NCI-H345 treated with DMSO at 0.1 percent for 48 hours (cell line): Measurements from ENCODE around the gene FOXO6.

Experiments used
- DNase-seq: peaks from one replicate; lab custom pipeline; 2025; ENCODE audit not compliant: unreplicated experiment; lab: John Stamatoyannopoulos, UW

Gene FOXO6

GRCh38 chr1:41423511-41424191, 62.4 kb downstream of the FOXO6 start:
- no peak for DNase-seq

GRCh38 chr1:41424581-41425118, 63.4 kb downstream of the FOXO6 start:
- no peak for DNase-seq

DNA sequence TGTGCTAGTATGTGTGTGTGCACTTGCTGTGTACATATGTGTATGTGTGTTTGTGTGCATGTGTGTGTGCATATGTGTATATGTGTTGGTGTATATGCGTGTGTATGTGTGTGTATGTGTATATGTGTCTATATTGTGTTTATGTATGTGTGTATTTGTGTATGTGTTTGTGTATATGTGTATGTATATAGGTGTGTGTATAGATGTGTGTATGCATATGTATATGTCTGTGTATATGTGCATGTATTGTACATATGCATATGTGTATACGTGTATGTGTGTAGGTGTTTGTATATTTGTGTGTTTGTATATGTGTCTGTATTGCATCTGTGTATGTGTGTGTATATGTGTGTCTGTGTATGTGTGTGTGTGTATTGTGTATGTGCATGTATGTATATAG, 64.1 kb downstream of the FOXO6 start:
- no peak for DNase-seq

GRCh38 chr1:41426201-41426890, 65.1 kb downstream of the FOXO6 start:
- DNase-seq: no peak

GRCh38 chr1:41427122-41427913, 66.1 kb downstream of the FOXO6 start:
- DNase-seq: no peak

- DNase-seq: no peak
These were observed 66.9 kb downstream of the FOXO6 start for GRCh38 chr1:41427916-41428737.

GRCh38 chr1:41428738-41429640, 67.8 kb downstream of the FOXO6 start:
- no peak for DNase-seq

GRCh38 chr1:41429641-41430035, 68.4 kb downstream of the FOXO6 start:
- DNase-seq: no peak

GRCh38 chr1:41430069-41430468, 68.8 kb downstream of the FOXO6 start:
- no peak for DNase-seq

DNA sequence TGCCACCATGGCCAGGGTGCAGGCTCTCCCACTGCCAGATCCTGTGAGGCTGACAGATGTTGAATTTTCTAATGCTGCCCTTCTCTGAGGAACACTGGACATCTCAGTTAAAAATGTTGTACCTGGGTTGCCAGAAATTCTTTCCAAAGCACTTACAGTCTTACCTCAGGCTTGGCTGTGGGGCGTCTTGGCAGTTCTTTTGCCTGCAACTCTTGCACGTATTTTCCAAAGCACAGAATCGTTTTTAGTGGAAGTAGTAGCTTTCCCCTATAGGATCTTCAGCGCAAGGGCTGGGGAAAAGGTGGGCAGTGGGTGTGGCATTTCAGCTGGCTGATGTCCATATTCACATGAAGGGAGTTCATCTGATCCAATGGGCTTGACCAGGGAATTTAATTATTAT, 69.3 kb downstream of the FOXO6 start:
- DNase-seq: no peak

- no peak for DNase-seq
These were observed 70.5 kb downstream of the FOXO6 start for GRCh38 chr1:41431490-41432350.
